ENCODE measurements around the gene SLC22A2. TPM values are rescaled to one million over a fixed set of nuclear protein-coding genes. Genes with fewer than 3 reads are reported as not detected.

SLC22A2 gene
- polyA plus RNA-seq, 1 experiment, result not detected

GRCh38 chr6:160194808-160195207 lies 63.8 kb downstream of the SLC22A2 start:
- POLR2A ChIA-PET, result no interaction called here
- CTCF ChIA-PET, result no interaction called here

DNA sequence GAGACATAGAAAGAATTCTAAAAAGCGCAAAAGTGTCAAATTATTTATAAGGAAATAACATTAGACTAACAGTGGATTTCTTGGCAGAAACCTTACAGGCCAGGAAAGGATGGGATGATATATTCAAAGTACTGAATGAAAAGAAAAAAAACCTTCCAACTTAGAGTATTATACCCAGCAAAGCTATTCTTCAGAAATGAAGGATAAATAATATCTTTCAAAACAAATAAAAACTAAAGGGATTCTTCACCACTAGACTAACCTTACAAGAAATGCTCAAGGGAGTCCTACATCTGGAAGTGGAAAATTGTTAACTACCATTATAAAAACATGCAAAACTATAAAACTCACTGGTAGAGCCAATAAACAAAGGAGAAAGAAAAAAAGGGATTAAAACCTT lies 65.8 kb downstream of the SLC22A2 start:
- H3K27me3 ChIP-seq (ENCODE audit: control insufficient read depth, insufficient read depth, low read length), result no peaks in the 10 kb centered on the region
- CTCF ChIA-PET, result no interaction called here
- no peaks in the 10 kb centered on the region for H3K36me3 ChIP-seq (ENCODE audit: control insufficient read depth, insufficient read depth, low read length)
- POLR2A ChIA-PET, result no interaction called here
- no peak overlapping the region for H3K4me3 ChIP-seq (ENCODE audit: low read depth, low read length)
- no peak for DNase-seq (ENCODE audit: low read depth)
- no peak for TF ChIP-seq CTCF (IDR thresholded peaks at IDR 0.05; ENCODE audit: insufficient read depth, low read depth, low read length)

More at GRCh38 chr6:160194808-160195207, 63.8 kb downstream of the SLC22A2 start:
- no peaks in the 10 kb centered on the region for H3K36me3 ChIP-seq (ENCODE audit: control insufficient read depth, insufficient read depth, low read length)
- H3K4me3 ChIP-seq (ENCODE audit: low read depth, low read length), result no peak overlapping the region
- no peak for TF ChIP-seq CTCF (IDR thresholded peaks at IDR 0.05; ENCODE audit: insufficient read depth, low read depth, low read length)
- H3K27me3 ChIP-seq (ENCODE audit: control insufficient read depth, insufficient read depth, low read length), result no peaks in the 10 kb centered on the region
- no peak for DNase-seq (ENCODE audit: low read depth)

DNA sequence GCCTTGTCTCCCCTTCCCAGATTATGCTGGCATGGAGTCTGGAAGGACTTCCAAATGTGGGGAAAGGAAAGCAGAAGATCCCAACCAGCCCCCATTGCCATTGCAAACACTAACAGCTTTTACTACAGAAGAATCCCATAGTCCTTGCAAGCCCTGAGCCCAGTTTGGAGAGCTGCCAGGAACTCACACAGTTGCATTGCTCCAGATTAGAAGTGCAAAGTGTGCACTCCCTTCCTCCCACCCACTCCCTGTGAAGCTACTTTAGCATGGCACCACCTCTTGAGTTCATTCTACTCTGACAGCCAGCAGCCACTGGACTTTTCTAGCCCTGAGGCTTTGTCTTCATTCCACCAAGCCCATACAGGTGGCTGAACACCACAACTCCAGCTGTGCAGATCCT lies 67.6 kb downstream of the SLC22A2 start:
- POLR2A ChIA-PET, result no interaction called here
- no peaks in the 10 kb centered on the region for H3K36me3 ChIP-seq (ENCODE audit: control insufficient read depth, insufficient read depth, low read length)
- no peak overlapping the region for H3K4me3 ChIP-seq (ENCODE audit: low read depth, low read length)
- TF ChIP-seq CTCF (IDR thresholded peaks at IDR 0.05; ENCODE audit: insufficient read depth, low read depth, low read length), result no peak
- no peak for DNase-seq (ENCODE audit: low read depth)
- CTCF ChIA-PET, result no interaction called here
- no peaks in the 10 kb centered on the region for H3K27me3 ChIP-seq (ENCODE audit: control insufficient read depth, insufficient read depth, low read length)

- CTCF ChIA-PET, result no interaction called here
These were observed 68.5 kb downstream of the SLC22A2 start for GRCh38 chr6:160190081-160190480.

GRCh38 chr6:160188773-160189172 lies 69.8 kb downstream of the SLC22A2 start:
- CTCF ChIA-PET, result no interaction called here
- DNase-seq (ENCODE audit: low read depth), result no peak
- Histone ChIP-seq H3K36me3 (ENCODE audit: control insufficient read depth, insufficient read depth, low read length) (no peaks in the 10 kb centered on the region), H3K4me3 (ENCODE audit: low read depth, low read length) (no peak overlapping the region), H3K27me3 (ENCODE audit: control insufficient read depth, insufficient read depth, low read length) (no peaks in the 10 kb centered on the region)
- TF ChIP-seq CTCF (IDR thresholded peaks at IDR 0.05; ENCODE audit: insufficient read depth, low read depth, low read length), result no peak
- POLR2A ChIA-PET, result no interaction called here

More at GRCh38 chr6:160190081-160190480, 68.5 kb downstream of the SLC22A2 start:
- no peak for DNase-seq (ENCODE audit: low read depth)
- no peaks in the 10 kb centered on the region for H3K27me3 ChIP-seq (ENCODE audit: control insufficient read depth, insufficient read depth, low read length)
- no peak overlapping the region for H3K4me3 ChIP-seq (ENCODE audit: low read depth, low read length)
- POLR2A ChIA-PET, result no interaction called here
- TF ChIP-seq CTCF (IDR thresholded peaks at IDR 0.05; ENCODE audit: insufficient read depth, low read depth, low read length), result no peak
- H3K36me3 ChIP-seq (ENCODE audit: control insufficient read depth, insufficient read depth, low read length), result no peaks in the 10 kb centered on the region

All from BJ (cell line).